HS-5 (cell line): ENCODE measurements around the gene LTBP3.

ENCODE experiments used
- DNase-seq: peaks from one replicate; pipeline ENCODE4 v3.0.0-alpha.2; 2012; ENCODE audit warnings: low read depth

The LTBP3 gene

DNA sequence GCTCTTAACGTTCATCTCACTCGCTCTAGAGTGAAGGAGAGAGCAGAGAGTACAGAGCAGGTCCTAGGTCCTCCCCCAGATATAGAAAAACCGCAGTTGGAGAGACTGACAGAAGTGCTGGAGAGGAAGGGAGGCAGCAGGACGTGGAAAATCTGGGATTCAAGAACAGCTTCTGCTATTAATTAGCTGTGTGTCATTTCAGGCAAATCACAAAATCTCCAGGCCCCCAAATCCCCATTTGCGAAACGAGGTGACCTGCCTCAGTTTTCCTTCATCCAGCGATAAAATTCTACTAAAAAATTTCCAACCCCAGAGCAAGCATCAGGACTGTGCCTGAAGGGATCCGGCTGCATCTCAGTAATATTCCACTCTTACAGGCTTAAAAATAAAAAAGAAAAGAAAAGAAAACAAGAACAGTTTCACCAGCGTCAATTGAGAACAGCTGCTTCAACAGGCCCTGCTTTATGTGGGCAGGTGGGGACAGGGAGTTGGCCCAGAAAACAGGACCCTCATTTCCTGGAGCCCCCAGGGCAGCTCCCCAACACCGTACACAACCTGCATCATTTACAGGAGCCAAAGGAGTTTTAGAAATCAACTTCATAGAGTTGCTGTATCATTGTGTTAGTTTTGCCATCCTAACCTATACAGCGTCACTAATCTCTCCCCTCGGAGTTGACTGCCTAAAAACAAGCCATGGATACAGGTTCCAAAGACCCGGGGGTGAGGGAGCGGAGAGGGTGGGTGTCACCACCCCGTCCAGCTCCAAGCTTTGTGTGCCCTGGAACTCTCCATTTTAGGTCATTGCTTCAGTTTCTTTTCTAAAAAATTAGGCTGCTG, 61.6 kb downstream of the LTBP3 start:
- no peak for DNase-seq

DNA sequence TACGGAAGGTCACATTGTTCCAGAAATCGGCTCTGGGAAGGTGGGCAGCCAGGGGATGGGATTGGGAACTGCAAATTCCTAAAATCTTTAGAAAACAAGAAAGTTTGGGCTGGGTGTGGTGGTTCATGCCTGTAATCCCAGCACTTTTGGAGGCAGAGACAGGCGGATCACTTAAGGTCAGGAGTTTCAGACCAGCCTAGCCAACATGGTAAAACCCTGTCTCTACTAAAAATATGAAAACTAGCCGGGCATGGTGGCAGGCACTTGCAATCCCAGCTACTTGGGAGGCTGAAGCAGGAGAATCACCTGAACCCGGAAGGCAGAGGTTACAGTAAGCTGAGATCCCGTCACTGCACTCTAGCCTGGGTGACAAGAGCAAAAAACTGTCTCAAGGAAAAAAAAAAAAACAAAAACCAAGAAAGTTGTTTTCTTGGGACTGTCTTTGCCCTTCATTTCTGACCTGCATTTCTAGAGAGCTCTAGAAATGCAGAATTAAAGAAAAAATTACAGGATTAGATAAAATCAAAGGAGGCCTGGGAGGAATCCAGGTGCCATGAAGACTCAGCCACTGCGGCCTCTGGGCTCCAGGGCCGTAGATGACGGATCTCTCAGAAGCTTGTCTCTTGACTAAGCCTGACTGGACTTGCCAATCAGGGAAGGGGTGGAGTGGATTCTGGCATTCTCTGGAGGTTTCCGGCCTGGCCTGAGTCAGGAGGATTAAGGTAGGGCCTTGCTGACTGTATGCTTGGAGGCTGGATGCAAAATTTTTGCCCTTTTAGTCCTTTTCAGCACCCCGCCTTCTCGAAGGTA, 64.6 kb downstream of the LTBP3 start:
- DNase-seq: peak; percentile 97

DNA sequence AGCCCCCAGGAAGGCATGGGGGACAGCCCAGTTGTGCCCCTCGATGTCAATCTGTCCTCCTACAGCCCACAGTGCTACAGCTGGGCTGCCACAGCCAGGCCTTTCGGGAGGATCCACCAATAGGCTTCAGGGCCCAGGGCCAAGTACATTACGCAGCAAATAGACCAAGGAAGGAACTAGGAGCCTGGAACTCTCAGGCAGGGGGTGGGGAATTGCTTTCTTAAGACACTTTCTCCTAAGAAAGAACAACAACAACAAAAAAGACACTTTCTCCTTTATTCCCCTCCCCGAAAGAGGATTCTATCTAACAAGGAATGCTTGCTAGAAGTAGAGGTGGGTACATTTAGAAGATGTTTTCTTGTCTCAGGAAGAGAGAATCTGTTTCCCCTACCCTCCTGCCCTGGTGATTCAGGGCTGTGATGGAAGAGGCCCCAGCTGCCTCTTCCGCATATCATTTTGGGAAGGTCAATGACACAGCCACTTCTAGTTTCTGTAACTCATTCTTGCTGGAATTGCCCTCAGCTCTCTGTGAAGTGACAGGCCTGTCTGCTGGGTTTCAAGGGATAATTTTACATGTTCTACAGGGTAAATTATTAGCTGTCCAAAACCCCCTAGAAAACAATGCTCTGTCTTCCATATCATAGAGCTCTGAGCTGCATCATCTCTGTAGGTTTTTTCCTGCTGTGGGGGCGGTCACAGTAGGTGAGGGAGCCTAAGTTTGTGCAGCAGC, 65.4 kb downstream of the LTBP3 start:
- peak; percentile 74 for DNase-seq

- no peak for DNase-seq
Observed at GRCh38 chr11:65492387-65492636, 65.8 kb downstream of the LTBP3 start.

GRCh38 chr11:65491614-65492386, 66.4 kb downstream of the LTBP3 start:
- DNase-seq: peak; percentile 58

DNA sequence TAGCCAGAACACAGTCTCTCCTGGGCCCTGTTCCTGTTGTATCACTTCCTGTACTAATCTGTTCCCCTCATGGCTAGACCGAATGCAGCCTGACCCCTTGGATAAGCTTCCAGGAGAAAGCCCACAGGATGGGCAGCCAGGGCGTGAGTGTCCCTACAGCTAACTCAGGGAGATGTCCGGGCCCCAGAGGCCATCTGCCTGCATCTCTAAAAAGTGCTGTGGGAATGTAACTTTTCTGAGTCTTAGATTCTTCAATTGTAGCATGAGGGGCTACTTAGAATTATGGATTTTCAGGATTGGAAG, 67.0 kb downstream of the LTBP3 start:
- no peak for DNase-seq

- no peak for DNase-seq
Observed at GRCh38 chr11:65489706-65490320, 68.3 kb downstream of the LTBP3 start.

DNA sequence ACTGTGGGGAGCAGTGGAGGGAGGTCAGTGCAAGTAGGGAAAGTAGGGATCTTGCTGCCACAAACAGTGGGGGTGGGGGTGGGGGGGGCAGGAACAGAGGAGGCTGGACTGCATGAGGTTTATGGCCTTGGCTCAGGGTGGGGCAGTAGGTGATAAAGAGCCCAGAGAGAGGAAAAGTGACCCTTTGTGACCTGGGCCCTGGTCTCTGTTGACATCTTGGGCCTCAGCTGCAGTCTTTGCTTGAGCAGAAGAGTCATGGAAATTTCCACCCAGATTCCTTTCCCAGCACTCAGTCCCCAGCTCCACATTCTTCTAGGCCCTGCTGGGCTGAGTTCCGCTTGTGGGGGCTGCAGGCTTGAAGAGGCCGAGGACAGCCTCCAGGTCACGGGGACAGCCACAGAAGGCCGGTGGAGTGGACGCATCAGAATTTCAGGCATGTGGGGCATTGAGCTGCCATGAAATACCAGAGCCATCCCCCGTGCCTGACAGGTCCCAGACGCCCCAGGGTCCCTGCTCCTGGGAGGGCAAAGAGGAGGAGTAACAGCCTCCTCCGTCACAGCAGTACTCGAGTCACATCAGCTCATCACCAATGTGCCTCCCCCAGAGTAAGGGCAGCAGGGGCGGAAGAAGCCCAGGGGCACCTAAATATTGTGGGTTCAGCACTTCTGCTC, 69.0 kb downstream of the LTBP3 start:
- DNase-seq: no peak
